HG03457 (cell line): Measurements from ENCODE around the gene PLXND1.

Experiments
- ATAC-seq: cut with Tn5 transposase; IDR thresholded peaks from one replicate; pipeline ENCODE4 v1.9.1; 2021; ENCODE audit warnings: moderate number of reproducible peaks; ENCODE audit not compliant: unreplicated experiment

Gene PLXND1

GRCh38 chr3:129587566-129588210 is 18.8 kb downstream of the PLXND1 start:
- ATAC-seq: no peak

GRCh38 chr3:129586746-129587430 is 19.6 kb downstream of the PLXND1 start:
- no peak for ATAC-seq

- ATAC-seq: no peak
Measured at GRCh38 chr3:129585949-129586657, 20.4 kb downstream of the PLXND1 start.

GRCh38 chr3:129584631-129585030 is 21.8 kb downstream of the PLXND1 start:
- no peak for ATAC-seq

GRCh38 chr3:129583289-129583688 is 23.2 kb downstream of the PLXND1 start:
- no peak for ATAC-seq

- no peak for ATAC-seq
Measured at GRCh38 chr3:129582799-129583198, 23.7 kb downstream of the PLXND1 start.

GRCh38 chr3:129581623-129582022 is 24.9 kb downstream of the PLXND1 start:
- no peak for ATAC-seq

GRCh38 chr3:129579991-129580390 is 26.5 kb downstream of the PLXND1 start:
- no peak for ATAC-seq

GRCh38 chr3:129577925-129578786 is 28.3 kb downstream of the PLXND1 start:
- ATAC-seq: no peak

GRCh38 chr3:129577366-129577765 is 29.1 kb downstream of the PLXND1 start:
- no peak for ATAC-seq

- ATAC-seq: no peak
Measured at GRCh38 chr3:129576514-129577352, 29.7 kb downstream of the PLXND1 start.

GRCh38 chr3:129575997-129576384 is 30.5 kb downstream of the PLXND1 start:
- no peak for ATAC-seq

- ATAC-seq: no peak
Measured at GRCh38 chr3:129575233-129575996, 31.1 kb downstream of the PLXND1 start.

GRCh38 chr3:129574206-129574605 is 32.3 kb downstream of the PLXND1 start:
- ATAC-seq: no peak

GRCh38 chr3:129573493-129573892 is 33.0 kb downstream of the PLXND1 start:
- no peak for ATAC-seq

GRCh38 chr3:129572603-129573002 is 33.9 kb downstream of the PLXND1 start:
- ATAC-seq: no peak

- no peak for ATAC-seq
Measured at GRCh38 chr3:129571605-129572547, 34.6 kb downstream of the PLXND1 start.

GRCh38 chr3:129569856-129570255 is 36.6 kb downstream of the PLXND1 start:
- ATAC-seq: no peak
